CD4-positive, alpha-beta memory T cell (primary cell): Measurements from ENCODE around the gene DMRTB1. TPM values are rescaled to one million over a fixed set of nuclear protein-coding genes. Genes with fewer than 3 reads are reported as not detected.

Source experiments
- CTCF ChIA-PET: fragments of 350-600 bp; sonication (Branson Sonifier 250); formaldehyde crosslinking; loops from one replicate; lab custom pipeline; 2021; ENCODE audit warnings: inconsistent platforms; ENCODE audit not compliant: partially characterized antibody; lab: Charles Lee
- POLR2A ChIA-PET: fragments of 350-600 bp; sonication (Branson Sonifier 250); formaldehyde crosslinking; loops from one replicate; lab custom pipeline; 2021; ENCODE audit not compliant: partially characterized antibody; lab: Charles Lee
- DNase-seq, 5 donors: peaks; one replicate each; pipeline versions ENCODE4 v3.0.0 to v3.0.0-alpha.2; 2020 to 2022; ENCODE audit warnings: mixed read lengths in 1 of 5
- H3K27ac ChIP-seq: one replicate; pipeline ENCODE4 v1.7.0; 2013; ENCODE audit warnings: low read depth, low read length
- H3K27me3 ChIP-seq: 2 replicates; pipeline ENCODE4 v1.7.0; 2013; ENCODE audit warnings: mild to moderate bottlenecking, low read length, moderate library complexity; ENCODE audit not compliant: insufficient read depth
- H3K36me3 ChIP-seq: 2 replicates; pipeline ENCODE4 v1.7.0; 2013; ENCODE audit warnings: mild to moderate bottlenecking, low read length, moderate library complexity; ENCODE audit not compliant: insufficient read depth
- H3K4me1 ChIP-seq: 2 replicates; pipeline ENCODE4 v1.7.0; 2013; ENCODE audit warnings: mild to moderate bottlenecking, low read length, moderate library complexity; ENCODE audit not compliant: insufficient read depth
- H3K4me3 ChIP-seq, 2 donors: one replicate each; pipeline ENCODE4 v1.7.0; 2013; ENCODE audit warnings: low read length in 2 of 2, mild to moderate bottlenecking in 1 of 2
- H3K9me3 ChIP-seq, 2 donors: one replicate each; pipeline ENCODE4 v1.7.0; 2013; ENCODE audit warnings: low read length in 2 of 2, control low read depth in 1 of 2; ENCODE audit not compliant: control insufficient read depth in 1 of 2
- H3K27ac Mint-ChIP-seq, 7 donors: one replicate each; pipeline ENCODE4 v1.8.0; 2020 to 2021; ENCODE audit warnings: mixed read lengths in 7 of 7, mild to moderate bottlenecking in 6 of 7, inconsistent platforms in 3 of 7, moderate library complexity in 3 of 7
- H3K27me3 Mint-ChIP-seq, 2 donors: one replicate each; pipeline ENCODE4 v1.8.0; 2020 to 2021; ENCODE audit warnings: mixed read lengths in 2 of 2
- H3K36me3 Mint-ChIP-seq, 2 donors: one replicate each; pipeline ENCODE4 v1.8.0; 2020 to 2021; ENCODE audit warnings: mixed read lengths in 2 of 2, inconsistent platforms in 1 of 2, mild to moderate bottlenecking in 1 of 2
- H3K4me1 Mint-ChIP-seq, 4 donors: one replicate each; pipeline ENCODE4 v1.8.0; 2020 to 2021; ENCODE audit warnings: mixed read lengths in 4 of 4, mild to moderate bottlenecking in 1 of 4
- H3K4me3 Mint-ChIP-seq, 8 donors: one replicate each; pipeline ENCODE4 v1.8.0; 2020 to 2021; ENCODE audit warnings: mixed read lengths in 8 of 8, mild to moderate bottlenecking in 7 of 8, moderate library complexity in 6 of 8, inconsistent platforms in 3 of 8
- H3K9me3 Mint-ChIP-seq, 8 donors: one replicate each; pipeline ENCODE4 v1.8.0; 2020 to 2021; ENCODE audit warnings: mixed read lengths in 8 of 8, mild to moderate bottlenecking in 5 of 8, inconsistent platforms in 3 of 8, moderate library complexity in 1 of 8
- intact Hi-C: fragments of 100-400 bp; cut with micrococcal nuclease; formaldehyde crosslinking; loops from one replicate; pipeline ENCODE4 v1.15.1; 2023
- polyA plus RNA-seq, 2 donors: library from polyadenylated mRNA; unstranded; fragments of 300-500 nt; fragmentation: Illumina TruSeq; gene quantifications; one replicate each; pipeline ENCODE4 v1.2.3, GENCODE V29; 2021
- total RNA-seq, 2 experiments: library from RNA; stranded (reverse); gene quantifications; one replicate each; pipeline ENCODE4 v1.2.3, GENCODE V29; 2021

The DMRTB1 gene
- total and polyA plus RNA-seq, 4 experiments from 2014 or later = not detected

GRCh38 chr1:53454019-53454418 lies 5.2 kb upstream of the DMRTB1 start:
- POLR2A ChIA-PET = no interaction called here
- intact Hi-C loops = no loop called here
- H3K4me3 Mint-ChIP-seq = no peak overlapping the region
- H3K27ac Mint-ChIP-seq = no peak overlapping the region
- Histone ChIP-seq H3K27ac (no peak overlapping the region), H3K4me3 (no peak overlapping the region), H3K36me3 (no peaks in the 10 kb centered on the region), H3K4me1 (no peaks in the 10 kb centered on the region), H3K9me3 (no peaks in the 10 kb centered on the region), H3K27me3 (no peaks in the 10 kb centered on the region)
- H3K27me3 Mint-ChIP-seq = peaks cover 0 to 4% of the 10 kb centered on the region in 2 donors
- CTCF ChIA-PET = no interaction called here
- H3K4me1 Mint-ChIP-seq = no peaks in the 10 kb centered on the region
- DNase-seq = no peak
- H3K36me3 Mint-ChIP-seq = no peaks in the 10 kb centered on the region
- H3K9me3 Mint-ChIP-seq = no peaks in the 10 kb centered on the region

- no peak for DNase-seq
- Mint-ChIP-seq H3K4me1 (no peaks in the 10 kb centered on the region), H3K27ac (peak overlapping the region in 2 of 7 donors; percentile 10 to 19), H3K4me3 (no peak overlapping the region), H3K9me3 (no peaks in the 10 kb centered on the region), H3K36me3 (no peaks in the 10 kb centered on the region), H3K27me3 (peaks cover 0 to 4% of the 10 kb centered on the region in 2 donors)
- H3K4me3 ChIP-seq = no peak overlapping the region
- ChIA-PET CTCF (no interaction called here), POLR2A (no interaction called here)
- no peaks in the 10 kb centered on the region for H3K9me3 ChIP-seq
- no peaks in the 10 kb centered on the region for H3K27me3 ChIP-seq
- no peaks in the 10 kb centered on the region for H3K36me3 ChIP-seq
- H3K27ac ChIP-seq = no peak overlapping the region
- intact Hi-C loops = no loop called here
- H3K4me1 ChIP-seq = no peaks in the 10 kb centered on the region
Measured at GRCh38 chr1:53455364-53455991, 3.7 kb upstream of the DMRTB1 start.

- Mint-ChIP-seq H3K36me3 (no peaks in the 10 kb centered on the region), H3K4me1 (no peaks in the 10 kb centered on the region)
Measured at GRCh38 chr1:53458634-53459033, 565 bp upstream of the DMRTB1 start.

GRCh38 chr1:53460211-53460634 lies 1.0 kb downstream of the DMRTB1 start:
- Mint-ChIP-seq H3K9me3 (no peaks in the 10 kb centered on the region), H3K27ac (no peak overlapping the region), H3K4me1 (no peaks in the 10 kb centered on the region), H3K4me3 (no peak overlapping the region), H3K27me3 (peaks cover 0 to 2% of the 10 kb centered on the region in 2 donors), H3K36me3 (no peaks in the 10 kb centered on the region)
- no peaks in the 10 kb centered on the region for H3K36me3 ChIP-seq
- H3K9me3 ChIP-seq = no peaks in the 10 kb centered on the region
- ChIA-PET CTCF (no interaction called here), POLR2A (no interaction called here)
- H3K4me3 ChIP-seq = no peak overlapping the region
- no peak overlapping the region for H3K27ac ChIP-seq
- no peaks in the 10 kb centered on the region for H3K4me1 ChIP-seq
- no peak for DNase-seq
- H3K27me3 ChIP-seq = no peaks in the 10 kb centered on the region
- intact Hi-C loops = no loop called here

More at GRCh38 chr1:53458634-53459033, 565 bp upstream of the DMRTB1 start:
- no peaks in the 10 kb centered on the region for H3K9me3 ChIP-seq
- ChIA-PET POLR2A (no interaction called here), CTCF (no interaction called here)
- Mint-ChIP-seq H3K9me3 (no peaks in the 10 kb centered on the region), H3K27ac (no peak overlapping the region), H3K27me3 (peaks cover 0 to 4% of the 10 kb centered on the region in 2 donors), H3K4me3 (no peak overlapping the region)
- no peak for DNase-seq
- intact Hi-C loops = no loop called here
- H3K36me3 ChIP-seq = no peaks in the 10 kb centered on the region
- H3K4me1 ChIP-seq = no peaks in the 10 kb centered on the region
- H3K4me3 ChIP-seq = no peak overlapping the region
- H3K27me3 ChIP-seq = no peaks in the 10 kb centered on the region
- no peak overlapping the region for H3K27ac ChIP-seq

- no peak overlapping the region for H3K4me3 ChIP-seq
- Mint-ChIP-seq H3K36me3 (no peaks in the 10 kb centered on the region), H3K27ac (no peak overlapping the region), H3K9me3 (no peaks in the 10 kb centered on the region), H3K27me3 (peaks cover 0 to 2% of the 10 kb centered on the region in 2 donors), H3K4me3 (no peak overlapping the region), H3K4me1 (peaks cover 0 to under 1% (median 0%) of the 10 kb centered on the region in 4 donors)
- intact Hi-C loops = no loop called here
- H3K36me3 ChIP-seq = no peaks in the 10 kb centered on the region
- no peaks in the 10 kb centered on the region for H3K4me1 ChIP-seq
- POLR2A ChIA-PET = no interaction called here
- CTCF ChIA-PET = no interaction called here
- H3K27me3 ChIP-seq = no peaks in the 10 kb centered on the region
- H3K9me3 ChIP-seq = no peaks in the 10 kb centered on the region
- no peak overlapping the region for H3K27ac ChIP-seq
- DNase-seq = no peak
Measured at GRCh38 chr1:53460666-53461322, 1.6 kb downstream of the DMRTB1 start.

- Mint-ChIP-seq H3K36me3 (no peaks in the 10 kb centered on the region), H3K4me1 (peaks cover 0 to 1% (median 0%) of the 10 kb centered on the region in 4 donors), H3K27me3 (peaks cover 0 to 2% of the 10 kb centered on the region in 2 donors), H3K27ac (no peak overlapping the region), H3K4me3 (no peak overlapping the region), H3K9me3 (no peaks in the 10 kb centered on the region)
- CTCF ChIA-PET = no interaction called here
- H3K36me3 ChIP-seq = no peaks in the 10 kb centered on the region
- H3K27me3 ChIP-seq = no peaks in the 10 kb centered on the region
- H3K9me3 ChIP-seq = no peaks in the 10 kb centered on the region
- intact Hi-C loops = no loop called here
- no peak overlapping the region for H3K4me3 ChIP-seq
- H3K27ac ChIP-seq = no peak overlapping the region
- H3K4me1 ChIP-seq = no peaks in the 10 kb centered on the region
- no peak for DNase-seq
- POLR2A ChIA-PET = no interaction called here
Measured at GRCh38 chr1:53461323-53462044, 2.3 kb downstream of the DMRTB1 start.

GRCh38 chr1:53462193-53462592 lies 3.0 kb downstream of the DMRTB1 start:
- intact Hi-C loops = no loop called here
- CTCF ChIA-PET = no interaction called here
- POLR2A ChIA-PET = no interaction called here
- H3K27me3 Mint-ChIP-seq = peaks cover 0 to 2% of the 10 kb centered on the region in 2 donors
- H3K4me1 Mint-ChIP-seq = peaks cover 0 to 2% (median under 1%) of the 10 kb centered on the region in 4 donors
- no peaks in the 10 kb centered on the region for H3K36me3 ChIP-seq
- no peak overlapping the region for H3K4me3 Mint-ChIP-seq
- no peak overlapping the region for H3K27ac Mint-ChIP-seq
- H3K27me3 ChIP-seq = no peaks in the 10 kb centered on the region
- no peak overlapping the region for H3K4me3 ChIP-seq
- no peaks in the 10 kb centered on the region for H3K36me3 Mint-ChIP-seq
- no peak for DNase-seq
- no peaks in the 10 kb centered on the region for H3K9me3 ChIP-seq
- no peaks in the 10 kb centered on the region for H3K4me1 ChIP-seq
- H3K9me3 Mint-ChIP-seq = no peaks in the 10 kb centered on the region
- no peak overlapping the region for H3K27ac ChIP-seq
